ENCODE results near the gene SCLT1.
A peak's percentile ranks its signal among the peaks of the same experiment; 100 is the strongest.

SCLT1 gene

DNA sequence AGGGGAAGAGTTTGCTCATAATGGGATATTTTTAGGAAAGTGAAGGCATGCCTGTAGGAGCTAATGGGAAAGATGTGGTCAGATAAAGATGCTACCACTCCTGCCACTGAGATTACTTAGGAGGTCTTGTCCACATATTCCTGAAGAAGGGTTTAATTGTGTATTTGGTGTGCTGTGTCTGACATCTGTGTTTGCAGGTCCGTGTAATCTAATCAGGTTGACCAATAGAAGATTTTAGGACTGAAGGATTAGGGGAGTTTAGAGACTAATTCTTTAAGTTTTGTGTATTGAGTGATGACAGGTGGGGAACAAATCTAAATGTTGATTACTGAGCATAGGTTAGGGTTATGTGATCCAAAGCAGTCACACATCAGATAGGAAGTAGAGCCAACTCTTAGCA, 226.6 kb downstream of the SCLT1 start:
- TF ChIP-seq, protein P1, sequence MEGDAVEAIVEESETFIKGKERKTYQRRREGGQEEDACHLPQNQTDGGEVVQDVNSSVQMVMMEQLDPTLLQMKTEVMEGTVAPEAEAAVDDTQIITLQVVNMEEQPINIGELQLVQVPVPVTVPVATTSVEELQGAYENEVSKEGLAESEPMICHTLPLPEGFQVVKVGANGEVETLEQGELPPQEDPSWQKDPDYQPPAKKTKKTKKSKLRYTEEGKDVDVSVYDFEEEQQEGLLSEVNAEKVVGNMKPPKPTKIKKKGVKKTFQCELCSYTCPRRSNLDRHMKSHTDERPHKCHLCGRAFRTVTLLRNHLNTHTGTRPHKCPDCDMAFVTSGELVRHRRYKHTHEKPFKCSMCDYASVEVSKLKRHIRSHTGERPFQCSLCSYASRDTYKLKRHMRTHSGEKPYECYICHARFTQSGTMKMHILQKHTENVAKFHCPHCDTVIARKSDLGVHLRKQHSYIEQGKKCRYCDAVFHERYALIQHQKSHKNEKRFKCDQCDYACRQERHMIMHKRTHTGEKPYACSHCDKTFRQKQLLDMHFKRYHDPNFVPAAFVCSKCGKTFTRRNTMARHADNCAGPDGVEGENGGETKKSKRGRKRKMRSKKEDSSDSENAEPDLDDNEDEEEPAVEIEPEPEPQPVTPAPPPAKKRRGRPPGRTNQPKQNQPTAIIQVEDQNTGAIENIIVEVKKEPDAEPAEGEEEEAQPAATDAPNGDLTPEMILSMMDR (IDR thresholded peaks at IDR 0.05): no peak
- peaks cover 3% of the 10 kb centered on the region for H3K27me3 Mint-ChIP-seq (ENCODE audit: low read depth, poor library complexity)
- H3K9me3 Mint-ChIP-seq: no peaks in the 10 kb centered on the region
- peaks cover 39% of the 10 kb centered on the region for H3K4me1 Mint-ChIP-seq
- peaks cover 79% of the 10 kb centered on the region for H3K36me3 Mint-ChIP-seq (ENCODE audit: low read depth)
- no peak overlapping the region for H3K27ac Mint-ChIP-seq
- H3K4me3 Mint-ChIP-seq: no peak overlapping the region
- no peak for DNase-seq

- TF ChIP-seq, protein P1 (IDR thresholded peaks at IDR 0.05): no peak
- peaks cover 5% of the 10 kb centered on the region for H3K27me3 Mint-ChIP-seq (ENCODE audit: low read depth, poor library complexity)
- H3K4me1 Mint-ChIP-seq: peaks cover 40% of the 10 kb centered on the region
- no peak overlapping the region for H3K4me3 Mint-ChIP-seq
- H3K27ac Mint-ChIP-seq: no peak overlapping the region
- no peaks in the 10 kb centered on the region for H3K9me3 Mint-ChIP-seq
- H3K36me3 Mint-ChIP-seq (ENCODE audit: low read depth): peaks cover 78% of the 10 kb centered on the region
- DNase-seq: no peak
These were observed 227.1 kb downstream of the SCLT1 start for GRCh38 chr4:128866269-128866668.

GRCh38 chr4:128865132-128865531, 228.2 kb downstream of the SCLT1 start:
- no peak for DNase-seq
- H3K27ac Mint-ChIP-seq: no peak overlapping the region
- H3K36me3 Mint-ChIP-seq (ENCODE audit: low read depth): peaks cover 74% of the 10 kb centered on the region
- H3K4me3 Mint-ChIP-seq: no peak overlapping the region
- TF ChIP-seq, protein P1 (IDR thresholded peaks at IDR 0.05): no peak
- peaks cover 39% of the 10 kb centered on the region for H3K4me1 Mint-ChIP-seq
- H3K9me3 Mint-ChIP-seq: no peaks in the 10 kb centered on the region
- peaks cover 5% of the 10 kb centered on the region for H3K27me3 Mint-ChIP-seq (ENCODE audit: low read depth, poor library complexity)

DNA sequence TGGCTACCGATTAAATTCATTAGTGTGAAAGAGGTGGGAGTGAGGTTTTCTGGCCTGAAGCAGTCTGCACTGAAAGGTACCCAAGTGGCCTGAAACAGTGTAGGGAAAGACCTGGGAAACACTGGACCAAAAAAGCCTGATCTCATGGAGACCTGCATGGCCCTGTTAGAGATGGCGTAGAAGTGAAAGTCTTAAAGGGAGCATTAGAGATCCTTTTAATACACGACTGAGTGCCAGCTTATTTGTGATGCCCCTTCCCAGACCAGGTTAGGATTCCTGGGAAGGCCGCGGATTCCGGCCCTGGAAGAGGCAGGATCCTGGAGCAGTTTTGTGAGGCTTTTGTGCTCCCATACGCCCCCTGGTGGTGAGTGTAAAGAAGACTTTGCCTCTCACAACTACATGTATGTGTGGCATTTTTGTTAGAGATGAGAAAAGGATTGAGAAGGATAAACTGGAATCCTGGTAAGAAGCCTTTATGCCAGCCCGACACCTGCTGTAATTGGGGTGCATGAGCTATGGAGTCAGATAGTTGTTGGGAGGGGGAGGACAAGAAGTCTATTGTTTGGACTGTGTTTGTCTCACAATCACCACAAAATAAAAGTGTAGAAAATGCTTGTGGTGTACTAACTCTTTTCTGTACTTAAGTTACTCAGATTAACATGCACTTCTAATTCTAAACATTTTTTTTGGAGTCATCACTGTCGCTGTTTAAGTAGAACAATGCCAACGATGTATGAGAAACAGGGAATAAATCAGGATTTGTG, 229.8 kb downstream of the SCLT1 start:
- peaks cover 8% of the 10 kb centered on the region for H3K27me3 Mint-ChIP-seq (ENCODE audit: low read depth, poor library complexity)
- DNase-seq: peak; percentile 90

DNA sequence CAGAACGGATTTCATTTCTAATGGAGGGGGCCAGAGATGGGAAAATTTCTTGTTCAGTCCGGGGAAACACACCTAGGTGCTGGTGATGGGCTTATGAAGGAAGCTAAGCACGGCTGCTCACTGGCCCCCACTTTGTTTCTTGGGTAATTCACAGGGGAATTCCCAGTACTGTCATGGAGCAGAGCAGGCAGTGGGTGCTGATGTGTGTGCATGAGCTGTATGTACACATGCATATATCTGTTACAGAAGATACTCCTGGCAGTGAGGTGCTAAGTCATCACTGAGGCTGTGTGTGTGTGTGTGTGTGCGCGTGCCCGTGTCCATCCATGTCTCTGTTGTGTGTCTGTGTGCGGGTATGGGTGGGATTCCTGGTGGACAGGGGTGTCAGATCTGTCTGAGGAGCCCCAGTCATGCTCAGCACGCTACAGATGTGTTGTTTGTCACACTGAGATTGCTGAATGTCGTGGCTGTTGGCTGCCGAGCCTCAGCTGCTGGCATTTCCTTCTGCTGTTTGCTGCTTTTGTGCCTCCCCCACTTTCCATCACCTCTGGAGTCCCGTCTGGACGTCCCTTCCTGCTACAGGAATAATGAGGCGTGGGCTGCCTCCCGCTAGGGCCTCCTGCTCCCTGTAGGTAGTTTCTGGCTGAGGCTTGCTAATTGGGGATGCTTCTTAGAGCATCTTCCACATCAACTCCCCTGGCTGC, 230.6 kb downstream of the SCLT1 start:
- H3K36me3 Mint-ChIP-seq (ENCODE audit: low read depth): peaks cover 76% of the 10 kb centered on the region
- H3K4me3 Mint-ChIP-seq: no peak overlapping the region
- H3K9me3 Mint-ChIP-seq: no peaks in the 10 kb centered on the region
- H3K27ac Mint-ChIP-seq: peak overlapping the region; percentile 77
- DNase-seq: peak; percentile 7
- peaks cover 35% of the 10 kb centered on the region for H3K4me1 Mint-ChIP-seq
- peaks cover 8% of the 10 kb centered on the region for H3K27me3 Mint-ChIP-seq (ENCODE audit: low read depth, poor library complexity)
- TF ChIP-seq, protein P1 (IDR thresholded peaks at IDR 0.05): no peak

More for the DNA sequence above, 229.8 kb downstream of the SCLT1 start:
- Mint-ChIP-seq H3K36me3 (ENCODE audit: low read depth) (peaks cover 74% of the 10 kb centered on the region), H3K27ac (peak overlapping the region; percentile 77), H3K9me3 (no peaks in the 10 kb centered on the region), H3K4me1 (peaks cover 36% of the 10 kb centered on the region), H3K4me3 (no peak overlapping the region)
- TF ChIP-seq, protein P1 (IDR thresholded peaks at IDR 0.05): peak; percentile 80

All from nephron progenitor cell (in vitro differentiated cells).